K562 (cell line): ENCODE data around the gene PHPT1. TPM values are rescaled to one million over a fixed set of nuclear protein-coding genes. Genes with fewer than 3 reads are reported as not detected.

ENCODE experiments used
- ATAC-seq: fragments of 200-7000 bp; cut with Tn5 transposase; 3 replicates; pipeline ENCODE4 v1.9.1; 2020; ENCODE audit warnings: moderate library complexity
- BruUV-seq: library from RNA; stranded (reverse); fragments of 400-500 nt; replicated peaks from 2 replicates; lab custom pipeline; 2021; lab: Mats Ljungman, UMichigan
- CTCF ChIA-PET: fragments of 300-600 bp; formaldehyde crosslinking; extraction: SDS; loops from one replicate; lab custom pipeline; 2021; ENCODE audit warnings: low intra/inter-chr PET ratio; lab: Yijun Ruan, JAX
- POLR2A ChIA-PET: fragments of 300-600, 350-650 bp; sonication (Branson Sonifier 250); formaldehyde crosslinking; extraction: SDS; loops from one replicate; lab custom pipeline; 2021; ENCODE audit warnings: antibody characterized with exemption, inconsistent platforms; lab: Yijun Ruan, JAX
- DNase-seq, 4 experiments: peaks; one replicate each; pipeline versions ENCODE4 v3.0.0 to v3.0.0-alpha.2; 2011 to 2018; ENCODE audit warnings: low spot score in 3 of 4, mixed read lengths in 3 of 4; ENCODE audit errors: extremely low read depth in 1 of 4
- FAIRE-seq: peaks from 2 replicates; lab custom pipeline; 2011; peaks lifted over from hg19 to GRCh38; lab: Jason Lieb, UNC
- H2AFZ ChIP-seq: 2 replicates; pipeline ENCODE4 v1.6.0; 2011; ENCODE audit warnings: low read depth, low read length, control low read depth, inconsistent platforms
- H3K27ac ChIP-seq: fragments of 200-600 bp; 3 replicates; pipeline ENCODE4 v1.8.0; 2011; ENCODE audit warnings: low read depth, mild to moderate bottlenecking, control low read depth, inconsistent platforms, low read length, moderate library complexity, mixed read lengths; ENCODE audit errors: extremely low read depth
- H3K27me3 ChIP-seq, 2 experiments: fragments of 300-600 bp in 1 of 2; 2 replicates in 1 of 2; 3 replicates in 1 of 2; pipeline versions ENCODE4 v1.6.0 to v1.8.0; 2011; ENCODE audit warnings: inconsistent platforms in 2 of 2, low read length in 2 of 2, mild to moderate bottlenecking in 1 of 2, mixed read lengths in 1 of 2, moderate library complexity in 1 of 2; ENCODE audit not compliant: control insufficient read depth in 2 of 2, insufficient read depth in 2 of 2
- H3K36me3 ChIP-seq: fragments of 300-600 bp; 3 replicates; pipeline ENCODE4 v1.8.0; 2011; ENCODE audit warnings: mild to moderate bottlenecking, low read length, inconsistent platforms; ENCODE audit not compliant: control insufficient read depth, insufficient read depth
- H3K4me1 ChIP-seq, 2 experiments: fragments of 200-600 bp in 1 of 2; replicated peaks in 1 of 2; 2 replicates in 1 of 2; 3 replicates in 1 of 2; pipeline versions ENCODE4 v1.5.1 to v1.8.0; 2011; ENCODE audit warnings: inconsistent platforms in 2 of 2, low read length in 2 of 2, mild to moderate bottlenecking in 1 of 2, mixed read lengths in 1 of 2, moderate library complexity in 1 of 2; ENCODE audit not compliant: control insufficient read depth in 2 of 2, insufficient read depth in 2 of 2
- H3K4me2 ChIP-seq: 2 replicates; pipeline ENCODE4 v1.6.1; 2011; ENCODE audit warnings: low read length, control low read depth, inconsistent platforms, mixed read lengths; ENCODE audit not compliant: insufficient read depth
- H3K4me3 ChIP-seq: fragments of 200-600 bp; sonication (generic), shearing (Covaris generic); 2 replicates; pipeline ENCODE4 v1.5.1; 2016; ENCODE audit warnings: control low read depth, inconsistent platforms
- H3K79me2 ChIP-seq: fragments of 200-600 bp; 3 replicates; pipeline ENCODE4 v1.8.0; 2011; ENCODE audit warnings: low read length, inconsistent platforms; ENCODE audit not compliant: control insufficient read depth, insufficient read depth
- H3K9ac ChIP-seq, 2 experiments: 2 replicates each; pipeline versions ENCODE4 v1.6.0 to v1.6.1; 2011; ENCODE audit warnings: low read depth in 2 of 2, low read length in 2 of 2, control low read depth in 1 of 2, inconsistent platforms in 1 of 2, mild to moderate bottlenecking in 1 of 2, mixed read lengths in 1 of 2; ENCODE audit not compliant: insufficient read depth in 1 of 2
- H3K9me1 ChIP-seq: one replicate; pipeline ENCODE4 v1.6.0; 2011; ENCODE audit warnings: inconsistent platforms, mild to moderate bottlenecking, low read length, moderate library complexity; ENCODE audit not compliant: control insufficient read depth, insufficient read depth
- H3K9me3 ChIP-seq: replicated peaks from 2 replicates; pipeline ENCODE4 v1.5.1; 2011; ENCODE audit warnings: low read depth, low read length, inconsistent platforms; ENCODE audit not compliant: control insufficient read depth, insufficient read depth
- H4K20me1 ChIP-seq: replicated peaks from 2 replicates; pipeline ENCODE4 v1.6.1; 2011; ENCODE audit warnings: low read length, inconsistent platforms, mixed read lengths; ENCODE audit not compliant: control insufficient read depth, insufficient read depth
- ARID4B ChIP-seq: sonication (generic); formaldehyde crosslinking; IDR thresholded peaks from 2 replicates; pipeline ENCODE4 v1.8.0; 2022; ENCODE audit warnings: mild to moderate bottlenecking, missing genetic modification reagents
- FIP1L1 ChIP-seq: fragments of 200-400 bp; formaldehyde crosslinking; IDR thresholded peaks from 2 replicates; pipeline ENCODE4 v1.6.1; 2018; ENCODE audit warnings: mild to moderate bottlenecking, low read depth, low read length; ENCODE audit not compliant: poor library complexity, severe bottlenecking
- HLTF ChIP-seq: fragments of 450-650 bp; IDR thresholded peaks from 2 replicates; pipeline ENCODE4 v1.6.1; 2016
- MECOM ChIP-seq: fragments of 250-450 bp; sonication (Bioruptor Pico); IDR thresholded peaks from 2 replicates; pipeline ENCODE4 v1.8.0; 2022; ENCODE audit warnings: inconsistent platforms
- NCOR1 ChIP-seq: fragments of 450-650 bp; IDR thresholded peaks from 2 replicates; pipeline ENCODE4 v1.6.1; 2016; ENCODE audit warnings: mild to moderate bottlenecking, moderate library complexity
- POLR2A ChIP-seq: fragments of 450-650 bp; conservative IDR thresholded peaks from 2 replicates; pipeline ENCODE4 v1.6.1; 2016
- POLR2G ChIP-seq: fragments of 200-400 bp; formaldehyde crosslinking; IDR thresholded peaks from 2 replicates; pipeline ENCODE4 v1.6.1; 2017; ENCODE audit warnings: low read depth, mild to moderate bottlenecking, antibody characterized with exemption, low read length, moderate library complexity
- RBM22 ChIP-seq: fragments of 200-400 bp; formaldehyde crosslinking; IDR thresholded peaks from 2 replicates; pipeline ENCODE4 v1.6.1; 2018; ENCODE audit warnings: low read length, low read depth; ENCODE audit not compliant: poor library complexity, severe bottlenecking
- SLC30A9 ChIP-seq: fragments of 250-450 bp; sonication (Bioruptor Pico); IDR thresholded peaks from 2 replicates; pipeline ENCODE4 v1.8.0; 2022; ENCODE audit warnings: mild to moderate bottlenecking, moderate library complexity
- TRIM24 ChIP-seq, 2 experiments: fragments of 450-650 bp; IDR thresholded peaks; 2 replicates each; pipeline ENCODE4 v1.6.1; 2016
- ZNF253 ChIP-seq: fragments of 250-450 bp; sonication (Bioruptor Pico); conservative IDR thresholded peaks from 2 replicates; pipeline ENCODE4 v1.6.1; 2021; ENCODE audit warnings: mild to moderate bottlenecking
- ZNF311 ChIP-seq: fragments of 250-450 bp; sonication (Bioruptor Pico); IDR thresholded peaks from 2 replicates; pipeline ENCODE4 v1.4.0; 2020; ENCODE audit warnings: mild to moderate bottlenecking, moderate library complexity
- ZNF431 ChIP-seq: sonication (generic); formaldehyde crosslinking; IDR thresholded peaks from 2 replicates; pipeline ENCODE4 v1.8.0; 2022; ENCODE audit warnings: mild to moderate bottlenecking, missing genetic modification reagents
- WGBS: fragments of 100-300 bp; shearing (Covaris generic); methylation state at CpG from one replicate; pipeline ENCODE4 v1.1.6; 2016; ENCODE audit warnings: low coverage, mixed read lengths; ENCODE audit not compliant: insufficient coverage; ENCODE audit errors: missing lambda C conversion rate; 5-methylcytosine and 5-hydroxymethylcytosine counted together
- in situ Hi-C: fragments of 300-500 bp; cut with MboI; formaldehyde crosslinking; loops from 4 replicates; pipeline ENCODE4 v1.15.0; 2018; ENCODE audit warnings: inconsistent platforms, mixed read lengths
- intact Hi-C: fragments of 100-400 bp; cut with micrococcal nuclease; formaldehyde crosslinking; loops from 2 replicates; pipeline ENCODE4 v1.14.2; 2022
- polyA plus RNA-seq, 8 experiments: library from polyadenylated mRNA; depleted of rRNA in 4 of 8; stranded (reverse) in 5 of 8; unstranded in 3 of 8; fragments of >200 nt; fragmentation: Nextera tagmentation in 2 of 8; fragmentation: Illumina TruSeq in 1 of 8; extraction: Ambion mirVana in 2 of 8; extraction: Trizol in 1 of 8; gene quantifications; 2 replicates each; pipeline versions ENCODE4 v1.2.1 to v1.2.3, GENCODE V29; 2011 to 2014; ENCODE audit warnings: inconsistent platforms in 1 of 8, missing spikeins in 1 of 8
- total RNA-seq, 7 experiments: library from RNA; depleted of rRNA in 6 of 7; stranded (reverse); fragments of >200 nt in 6 of 7; fragmentation: Illumina TruSeq in 2 of 7; extraction: Trizol in 2 of 7; gene quantifications; 2 replicates each; pipeline versions ENCODE4 v1.2.1 to v1.2.3, GENCODE V29; 2011 to 2021; ENCODE audit warnings: low replicate concordance in 1 of 7
- TF ChIP-seq, protein P1 (sequence below): fragments of 200-800 bp; sonication (Bioruptor generic); IDR thresholded peaks from 2 replicates; pipeline ENCODE4 v1.6.1; 2017; ENCODE audit warnings: missing genetic modification characterization, missing compliant biosample characterization

PHPT1 gene
- total and polyA plus RNA-seq, 9 of the 15 experiments (the other 6 are each of a cell fraction or from before 2014, with no cell fraction given), result 20.9 to 166 (median 129) TPM

GRCh38 chr9:136840140-136840876, 8.9 kb upstream of the PHPT1 start (continued):
- TF ChIP-seq, protein P1, sequence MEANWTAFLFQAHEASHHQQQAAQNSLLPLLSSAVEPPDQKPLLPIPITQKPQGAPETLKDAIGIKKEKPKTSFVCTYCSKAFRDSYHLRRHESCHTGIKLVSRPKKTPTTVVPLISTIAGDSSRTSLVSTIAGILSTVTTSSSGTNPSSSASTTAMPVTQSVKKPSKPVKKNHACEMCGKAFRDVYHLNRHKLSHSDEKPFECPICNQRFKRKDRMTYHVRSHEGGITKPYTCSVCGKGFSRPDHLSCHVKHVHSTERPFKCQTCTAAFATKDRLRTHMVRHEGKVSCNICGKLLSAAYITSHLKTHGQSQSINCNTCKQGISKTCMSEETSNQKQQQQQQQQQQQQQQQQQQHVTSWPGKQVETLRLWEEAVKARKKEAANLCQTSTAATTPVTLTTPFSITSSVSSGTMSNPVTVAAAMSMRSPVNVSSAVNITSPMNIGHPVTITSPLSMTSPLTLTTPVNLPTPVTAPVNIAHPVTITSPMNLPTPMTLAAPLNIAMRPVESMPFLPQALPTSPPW (CRISPR knock-in tag), result peak; percentile 46
- TF ChIP-seq ZNF253 (CRISPR knock-in tag), result no peak
- no peak for TF ChIP-seq MECOM (CRISPR knock-in tag)
- no peak for TF ChIP-seq HLTF
- TF ChIP-seq ZNF311 (CRISPR knock-in tag), result no peak
- TF ChIP-seq TRIM24 (IDR thresholded peaks at IDR 0.05), result no peak
- TF ChIP-seq, all 486 proteins: peak for 25

DNA sequence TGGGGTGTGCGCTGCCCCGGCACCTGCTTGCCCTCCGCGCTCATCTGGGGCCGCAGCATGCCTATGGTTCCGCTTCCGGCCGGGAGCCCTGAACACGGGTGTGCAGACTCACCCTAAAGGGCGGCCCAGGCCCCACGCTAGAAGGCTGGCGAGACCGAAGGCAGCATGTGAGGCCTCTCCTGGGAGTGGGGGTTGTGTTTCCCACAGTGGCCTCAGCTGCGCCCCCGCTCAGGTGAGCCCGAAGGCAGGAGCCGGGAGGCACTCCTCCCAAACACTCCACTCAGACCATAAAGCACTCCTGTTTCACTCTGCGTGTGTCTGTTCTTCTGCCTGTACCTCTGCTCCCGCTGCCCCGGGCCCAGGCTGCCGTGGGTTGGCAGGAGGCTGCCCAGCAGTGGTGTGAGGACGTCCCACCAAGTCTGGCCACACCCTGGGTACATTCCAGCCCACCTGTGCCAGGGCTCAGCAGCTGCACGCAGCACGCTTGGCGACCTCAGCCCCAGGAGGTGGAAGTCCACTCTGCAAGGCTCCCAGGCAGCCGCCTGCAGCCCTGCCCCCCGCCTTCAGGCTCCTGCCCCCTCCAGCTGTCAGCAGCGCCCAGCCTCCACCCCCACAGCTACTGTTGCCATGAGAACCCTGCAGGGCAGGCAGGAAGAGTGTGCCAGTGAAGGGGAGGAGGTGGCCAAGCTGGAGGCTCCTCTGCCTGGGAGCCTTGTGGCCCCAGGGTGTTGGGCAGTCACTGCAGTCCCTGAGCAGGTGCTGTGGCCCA, 8.1 kb upstream of the PHPT1 start:
- intact Hi-C loops, result loop anchor here (2.0 kb wide), 1 partner anchor 54 kb away; no protein-coding TSS in a partner anchor
- Histone ChIP-seq H4K20me1 (peaks cover 17% of the 10 kb centered on the region), H3K9me1 (no peaks in the 10 kb centered on the region), H3K27ac (no peak overlapping the region; the same call in 2 of the 3 replicates), H3K9me3 (no peaks in the 10 kb centered on the region), H3K9ac (peak overlapping the region in 1 of 2 experiments; percentile 18; a peak in 2 of 4 replicates), H3K27me3 (no peaks in the 10 kb centered on the region), H3K4me3 (no peak overlapping the region), H3K79me2 (no peaks in the 10 kb centered on the region), H2AFZ (no peak overlapping the region), H3K4me1 (peaks cover 12 to 92% of the 10 kb centered on the region in 2 experiments), H3K36me3 (peaks cover 46% of the 10 kb centered on the region; the same call in 2 of the 3 replicates), H3K4me2 (no peak overlapping the region)
- 78% methylated on average over 24 of the region's 28 CpGs for WGBS
- in situ Hi-C loops, result no loop called here
- ChIA-PET POLR2A (interaction anchor here (0.6 to 2.6 kb wide), 11 partner anchors 7 to 212 kb away, joined by 3 to 10 read pairs (median 3); partner anchors contain the start of gene TMEM141), CTCF (interaction anchor here (1.1 kb wide), 1 partner anchor 49 kb away, joined by 3 read pairs; no protein-coding TSS in a partner anchor)
- FAIRE-seq (no peak), DNase-seq (peak in 1 of 4 experiments; percentile 51), ATAC-seq (peak; percentile 4)
- BruUV-seq, result no TSS peak
- TF ChIP-seq NCOR1, result peak; percentile 17; the same call in 1 of the 2 replicates
- peak; percentile 28 for TF ChIP-seq FIP1L1
- TF ChIP-seq POLR2A, result peak; percentile 77
- no peak for TF ChIP-seq SLC30A9 (CRISPR knock-in tag)
- peak; percentile 68 for TF ChIP-seq POLR2G
- peak; percentile 53; the same call in 1 of the 2 replicates for TF ChIP-seq ARID4B
- peak; percentile 83 for TF ChIP-seq RBM22
- 0 out of 2 replicates have a peak, but pooled peaks have one; percentile 39 for TF ChIP-seq ZNF431 (CRISPR knock-in tag)
